ENCODE data around the gene FCER1G. TPM values are rescaled to one million over a fixed set of nuclear protein-coding genes. Genes with fewer than 3 reads are reported as not detected.

The FCER1G gene
- total RNA-seq, 4 donors from 2014 or later: 39.6 to 510 (median 152) TPM

GRCh38 chr1:161223805-161224694 is 9.0 kb downstream of the FCER1G start:
- TF ChIP-seq, protein P1, sequence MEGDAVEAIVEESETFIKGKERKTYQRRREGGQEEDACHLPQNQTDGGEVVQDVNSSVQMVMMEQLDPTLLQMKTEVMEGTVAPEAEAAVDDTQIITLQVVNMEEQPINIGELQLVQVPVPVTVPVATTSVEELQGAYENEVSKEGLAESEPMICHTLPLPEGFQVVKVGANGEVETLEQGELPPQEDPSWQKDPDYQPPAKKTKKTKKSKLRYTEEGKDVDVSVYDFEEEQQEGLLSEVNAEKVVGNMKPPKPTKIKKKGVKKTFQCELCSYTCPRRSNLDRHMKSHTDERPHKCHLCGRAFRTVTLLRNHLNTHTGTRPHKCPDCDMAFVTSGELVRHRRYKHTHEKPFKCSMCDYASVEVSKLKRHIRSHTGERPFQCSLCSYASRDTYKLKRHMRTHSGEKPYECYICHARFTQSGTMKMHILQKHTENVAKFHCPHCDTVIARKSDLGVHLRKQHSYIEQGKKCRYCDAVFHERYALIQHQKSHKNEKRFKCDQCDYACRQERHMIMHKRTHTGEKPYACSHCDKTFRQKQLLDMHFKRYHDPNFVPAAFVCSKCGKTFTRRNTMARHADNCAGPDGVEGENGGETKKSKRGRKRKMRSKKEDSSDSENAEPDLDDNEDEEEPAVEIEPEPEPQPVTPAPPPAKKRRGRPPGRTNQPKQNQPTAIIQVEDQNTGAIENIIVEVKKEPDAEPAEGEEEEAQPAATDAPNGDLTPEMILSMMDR (IDR thresholded peaks at IDR 0.05; ENCODE audit: low read depth): no peak

DNA sequence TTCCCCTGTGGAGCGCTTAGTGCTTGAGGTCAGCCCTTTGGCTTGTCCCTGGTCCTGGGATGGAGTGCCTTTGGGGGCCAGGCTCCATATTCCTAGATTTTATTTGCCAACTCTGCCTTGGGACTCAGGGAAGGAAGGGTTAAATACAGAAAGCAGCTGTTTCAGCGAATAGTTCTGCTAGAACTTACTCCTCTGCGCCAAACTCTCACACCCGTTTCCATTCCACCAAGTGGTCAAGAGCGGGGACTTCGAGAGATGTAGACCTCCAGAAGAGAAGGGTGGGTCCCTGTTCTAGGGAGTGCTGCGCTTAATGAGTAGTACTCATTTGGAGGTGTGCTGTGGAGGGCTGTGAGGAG is 10.1 kb downstream of the FCER1G start:
- TF ChIP-seq, protein P1 (IDR thresholded peaks at IDR 0.05; ENCODE audit: low read depth): no peak

DNA sequence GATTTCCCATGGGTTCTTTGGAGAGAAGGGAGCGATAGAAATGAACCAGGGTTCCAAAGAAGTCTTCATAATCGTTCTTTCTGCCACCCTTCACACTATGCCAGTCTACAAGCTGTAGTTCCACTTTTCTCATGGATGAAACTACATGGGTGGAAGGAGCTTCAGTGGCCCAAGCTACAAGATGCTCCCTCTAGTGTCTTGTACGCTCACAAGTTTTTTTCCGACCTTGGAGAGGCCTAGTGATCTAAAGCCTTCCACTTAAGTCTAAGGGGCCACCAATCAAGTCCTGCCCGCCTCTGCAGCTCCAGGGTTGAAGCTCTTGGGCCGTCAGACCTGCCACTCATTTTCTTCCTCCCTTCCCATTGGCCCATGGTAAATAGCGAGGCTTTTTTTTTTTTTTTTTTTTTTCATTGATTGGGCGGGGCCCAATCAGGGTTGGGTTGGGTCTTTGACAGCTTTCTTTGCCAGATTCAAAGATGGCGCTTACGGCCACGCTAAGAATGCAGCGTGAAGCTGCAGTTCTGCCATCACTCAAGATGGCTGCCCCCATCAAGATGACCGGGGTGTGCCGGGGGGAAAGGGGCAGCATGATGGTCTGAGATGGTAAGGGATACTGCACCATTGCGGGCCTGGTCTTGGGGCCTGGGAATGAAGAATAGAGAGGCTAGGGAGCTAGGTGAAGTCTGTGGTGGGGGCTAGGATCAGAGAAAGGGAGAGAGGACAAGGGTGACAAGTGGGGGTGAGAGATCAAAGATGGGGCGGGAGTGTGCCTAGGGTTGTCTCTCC is 10.6 kb downstream of the FCER1G start, which contains the start of gene TOMM40L:
Gene TOMM40L, plus strand, starts transcription at position 527 of the 786 bp plus-strand sequence. CDS start 430 bp downstream, outside the sequence.
- TF ChIP-seq, protein P1 (IDR thresholded peaks at IDR 0.05; ENCODE audit: low read depth): no peak

- TF ChIP-seq, protein P1 (IDR thresholded peaks at IDR 0.05; ENCODE audit: low read depth): no peak
These were observed 11.2 kb downstream of the FCER1G start for GRCh38 chr1:161226320-161226711.

DNA sequence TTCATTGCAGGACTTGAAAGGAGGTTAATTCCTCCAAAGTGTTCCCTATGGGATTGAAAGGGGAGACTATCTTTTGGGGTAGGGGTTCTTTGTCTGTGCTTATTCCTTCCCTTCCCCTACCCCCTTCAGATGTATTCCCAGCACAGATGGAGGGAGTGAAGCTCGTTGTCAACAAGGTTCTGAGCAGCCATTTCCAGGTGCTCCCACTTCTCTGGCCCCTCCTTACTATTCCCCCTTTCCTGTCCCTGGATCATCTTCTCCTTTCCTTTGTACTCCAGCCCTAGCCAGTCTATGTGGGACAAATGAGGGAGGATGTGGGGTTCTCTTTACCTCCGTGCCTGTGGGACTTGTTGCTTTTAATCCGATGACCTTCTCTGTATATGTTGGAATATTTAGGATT is 11.7 kb downstream of the FCER1G start:
- TF ChIP-seq, protein P1 (IDR thresholded peaks at IDR 0.05; ENCODE audit: low read depth): no peak

DNA sequence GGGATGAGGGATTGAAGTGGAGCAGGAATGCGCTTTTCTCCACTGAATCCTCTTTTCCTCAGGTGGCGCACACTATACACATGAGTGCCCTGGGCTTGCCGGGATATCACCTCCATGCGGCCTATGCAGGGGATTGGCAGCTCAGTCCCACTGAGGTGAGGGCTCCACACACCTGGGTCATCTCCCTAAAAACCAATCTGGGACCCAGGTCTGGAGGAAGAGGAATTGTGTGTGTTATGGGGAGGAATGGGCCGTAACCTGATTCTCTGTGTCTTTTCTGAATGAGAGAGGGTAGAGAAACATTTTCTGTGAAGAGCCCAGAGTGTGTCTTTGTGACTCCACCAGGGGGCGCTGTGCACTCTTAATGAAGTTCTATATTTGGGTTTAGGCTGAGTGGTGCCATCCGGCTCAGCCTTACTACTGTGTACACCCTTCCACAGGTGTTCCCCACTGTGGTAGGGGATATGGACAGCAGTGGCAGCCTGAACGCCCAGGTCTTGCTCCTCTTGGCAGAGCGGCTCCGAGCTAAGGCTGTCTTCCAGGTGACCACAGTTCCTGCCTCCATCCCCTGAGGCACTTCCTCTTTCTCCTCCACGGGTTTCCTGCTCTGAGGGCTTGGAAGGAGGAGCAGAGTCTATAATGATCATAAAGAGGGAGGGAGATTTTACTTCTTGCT is 12.2 kb downstream of the FCER1G start:
- TF ChIP-seq, protein P1 (IDR thresholded peaks at IDR 0.05; ENCODE audit: low read depth): no peak
